ENCODE results near the gene PNMA1.
A peak's percentile ranks its signal among the peaks of the same experiment; 100 is the strongest.

Gene PNMA1, protein sequence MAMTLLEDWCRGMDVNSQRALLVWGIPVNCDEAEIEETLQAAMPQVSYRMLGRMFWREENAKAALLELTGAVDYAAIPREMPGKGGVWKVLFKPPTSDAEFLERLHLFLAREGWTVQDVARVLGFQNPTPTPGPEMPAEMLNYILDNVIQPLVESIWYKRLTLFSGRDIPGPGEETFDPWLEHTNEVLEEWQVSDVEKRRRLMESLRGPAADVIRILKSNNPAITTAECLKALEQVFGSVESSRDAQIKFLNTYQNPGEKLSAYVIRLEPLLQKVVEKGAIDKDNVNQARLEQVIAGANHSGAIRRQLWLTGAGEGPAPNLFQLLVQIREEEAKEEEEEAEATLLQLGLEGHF

DNA sequence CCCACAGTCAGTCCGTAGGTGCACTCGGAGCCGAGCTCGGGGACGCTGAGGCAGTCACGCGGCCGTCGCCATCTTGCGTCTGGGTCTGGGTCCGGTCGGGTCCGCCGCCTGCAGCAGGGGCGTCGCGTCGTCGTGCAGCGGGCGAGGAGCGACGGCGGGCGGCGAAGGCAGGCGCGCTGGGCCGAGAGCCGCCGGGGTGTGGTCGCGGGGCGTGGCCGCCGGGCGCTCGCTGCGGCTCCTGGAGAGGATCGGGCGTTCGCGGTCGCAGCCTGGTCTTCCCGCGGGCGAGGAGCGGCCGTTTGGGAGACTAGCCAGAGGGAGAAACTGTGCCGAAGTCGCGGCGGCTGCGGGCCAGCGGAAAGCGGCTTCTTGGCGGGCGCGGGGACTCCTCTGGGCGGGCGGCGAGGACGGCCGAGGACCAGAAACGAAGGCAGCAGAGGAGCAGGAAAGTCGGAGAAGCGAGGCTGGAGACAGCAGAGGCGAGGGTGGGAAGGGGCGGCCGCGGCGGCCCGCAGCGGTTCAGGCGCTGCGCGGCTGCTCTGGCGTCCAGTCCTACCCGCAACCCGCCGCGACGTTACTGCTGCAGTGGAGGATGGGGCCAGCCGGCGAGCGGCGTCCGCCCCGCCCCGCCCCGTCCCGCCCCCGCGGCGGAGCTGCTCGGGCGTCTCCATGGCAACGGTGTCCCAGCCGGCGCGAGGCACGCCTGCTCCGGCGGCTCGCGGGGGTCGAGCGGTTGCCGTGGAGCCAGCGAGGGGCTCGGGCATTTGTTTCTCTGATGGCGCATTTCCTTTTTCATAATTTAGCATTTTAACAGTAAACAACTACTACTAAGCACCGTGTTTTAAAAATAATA is at the start of gene PNMA1:
PNMA1 (minus strand) TSS at position 582 of the 853 bp plus-strand sequence. CDS start 745 bp downstream, outside the sequence.
- DNase-seq: peak; percentile 81

DNA sequence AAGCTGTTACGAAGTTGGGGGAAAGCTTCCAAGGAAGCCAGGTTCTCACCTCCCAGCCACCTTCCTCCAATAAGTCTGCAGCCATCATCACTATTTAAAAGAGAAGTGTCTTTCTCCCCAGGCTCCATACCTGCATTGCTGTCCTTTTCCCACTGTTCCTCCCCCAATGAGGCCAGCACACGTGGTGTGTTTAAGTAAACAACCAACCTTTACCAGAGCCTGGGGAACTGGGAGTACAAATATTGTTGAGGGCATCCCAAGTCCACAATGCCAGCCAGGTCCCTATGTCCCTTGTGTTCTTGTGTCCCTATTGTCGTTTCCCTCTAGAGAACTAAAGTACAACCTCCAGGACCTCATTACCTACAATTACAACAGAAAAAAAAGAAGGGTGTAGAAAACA is 49.2 kb upstream of the PNMA1 start:
- no peak for DNase-seq

DNA sequence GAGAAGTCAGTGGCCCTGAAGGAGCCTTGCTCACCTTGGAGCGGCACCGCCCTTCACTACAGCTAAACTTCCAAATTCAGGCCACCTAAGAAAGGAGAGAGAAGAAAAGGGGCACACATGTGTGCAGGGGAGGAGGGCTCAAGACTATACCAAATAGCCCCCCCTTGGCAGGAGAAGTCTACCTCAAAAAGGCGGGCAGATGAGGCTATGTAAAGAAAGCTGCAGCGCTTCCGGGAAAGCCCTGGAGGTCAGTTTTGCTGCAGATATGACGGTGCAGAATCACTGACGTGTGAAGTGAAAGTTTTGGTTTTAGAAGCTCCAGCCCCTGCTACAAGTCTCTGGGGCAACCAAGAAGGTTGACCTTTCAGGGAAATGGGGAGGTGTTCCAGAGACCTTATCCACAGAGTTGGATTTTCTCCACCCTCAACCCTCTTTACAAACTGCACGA is 48.2 kb upstream of the PNMA1 start:
- DNase-seq: no peak

DNA sequence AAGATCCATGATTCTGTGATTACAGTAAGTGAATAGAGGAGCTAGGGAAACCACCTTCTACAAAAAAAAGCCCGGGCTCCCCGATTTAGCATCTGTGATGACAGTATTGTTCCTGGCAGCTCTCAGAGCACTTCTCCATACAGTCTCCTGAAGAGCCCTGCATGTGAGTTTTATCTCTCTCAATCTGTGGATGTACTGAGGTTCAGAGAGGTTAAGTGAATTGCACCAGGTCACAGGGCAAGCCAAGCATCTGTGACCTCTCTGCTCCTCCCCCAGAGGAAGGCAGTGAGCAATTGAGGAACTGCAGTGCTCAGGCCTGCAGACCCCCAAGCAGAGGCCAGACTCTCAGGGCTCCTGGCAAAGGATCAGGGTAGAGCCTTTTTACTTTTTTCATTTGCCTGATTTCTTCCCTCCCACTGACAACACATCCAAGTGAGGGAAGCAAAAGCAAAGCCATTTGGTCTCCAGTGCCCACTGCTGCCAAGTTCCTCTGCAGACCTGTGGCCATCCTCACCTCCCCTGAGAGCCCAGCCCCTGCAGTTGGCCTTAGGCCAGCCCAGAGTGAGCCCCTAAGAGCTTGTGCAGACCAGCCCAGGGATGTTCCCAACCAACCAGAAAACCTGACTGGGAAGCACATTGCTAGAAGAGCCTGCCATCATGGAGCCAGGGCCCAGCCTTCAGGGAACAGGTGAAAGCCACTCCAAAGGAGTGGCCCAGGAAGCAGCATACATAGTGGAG is 47.6 kb upstream of the PNMA1 start:
- DNase-seq: no peak

DNA sequence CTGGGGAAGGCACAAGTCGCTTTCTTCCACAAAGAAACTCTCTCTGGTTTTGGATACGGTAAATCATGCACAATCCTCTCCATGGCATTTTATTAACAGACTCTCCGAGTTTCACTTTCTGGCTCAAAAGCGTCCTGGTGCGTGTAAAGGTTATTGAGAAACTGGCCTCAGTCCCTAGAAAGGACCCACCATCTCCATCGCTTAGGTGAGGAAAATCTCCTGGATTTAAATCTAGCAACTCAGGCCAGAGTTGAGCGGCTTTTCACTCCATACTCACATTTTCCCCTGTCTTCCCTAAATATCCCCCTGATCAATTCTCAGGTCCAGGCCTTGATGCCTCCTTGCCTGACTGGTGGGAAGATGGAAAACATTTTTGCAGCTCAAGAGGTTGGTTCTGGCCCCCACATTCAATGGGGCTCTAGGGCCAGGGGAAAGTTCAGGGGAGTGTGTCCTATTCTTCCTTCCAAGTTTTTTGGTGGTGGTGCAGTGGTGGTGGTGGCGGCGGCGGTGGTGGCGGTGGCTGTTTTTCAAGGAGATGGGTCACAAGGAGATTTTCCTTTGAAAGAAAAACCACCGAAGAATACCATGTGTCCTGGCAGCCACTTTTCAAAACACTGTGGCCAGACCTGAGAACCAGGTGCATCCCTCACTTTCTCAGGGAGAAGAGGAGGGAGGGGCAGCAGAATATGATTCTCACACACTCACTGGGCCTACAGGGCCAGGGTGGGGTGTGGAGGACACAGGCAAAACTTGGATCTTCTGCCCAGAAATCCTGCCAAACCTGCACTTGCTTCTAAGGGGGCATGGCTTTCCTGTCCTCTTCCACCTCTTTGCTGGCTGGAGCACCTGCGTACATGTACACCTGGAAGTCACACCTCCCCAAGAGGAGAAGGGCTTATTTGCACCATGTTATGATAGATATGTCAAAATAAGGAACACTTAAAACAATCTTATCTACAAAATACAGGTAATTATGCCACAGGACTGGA is 46.7 kb upstream of the PNMA1 start:
- peak; percentile 56 for DNase-seq

DNA sequence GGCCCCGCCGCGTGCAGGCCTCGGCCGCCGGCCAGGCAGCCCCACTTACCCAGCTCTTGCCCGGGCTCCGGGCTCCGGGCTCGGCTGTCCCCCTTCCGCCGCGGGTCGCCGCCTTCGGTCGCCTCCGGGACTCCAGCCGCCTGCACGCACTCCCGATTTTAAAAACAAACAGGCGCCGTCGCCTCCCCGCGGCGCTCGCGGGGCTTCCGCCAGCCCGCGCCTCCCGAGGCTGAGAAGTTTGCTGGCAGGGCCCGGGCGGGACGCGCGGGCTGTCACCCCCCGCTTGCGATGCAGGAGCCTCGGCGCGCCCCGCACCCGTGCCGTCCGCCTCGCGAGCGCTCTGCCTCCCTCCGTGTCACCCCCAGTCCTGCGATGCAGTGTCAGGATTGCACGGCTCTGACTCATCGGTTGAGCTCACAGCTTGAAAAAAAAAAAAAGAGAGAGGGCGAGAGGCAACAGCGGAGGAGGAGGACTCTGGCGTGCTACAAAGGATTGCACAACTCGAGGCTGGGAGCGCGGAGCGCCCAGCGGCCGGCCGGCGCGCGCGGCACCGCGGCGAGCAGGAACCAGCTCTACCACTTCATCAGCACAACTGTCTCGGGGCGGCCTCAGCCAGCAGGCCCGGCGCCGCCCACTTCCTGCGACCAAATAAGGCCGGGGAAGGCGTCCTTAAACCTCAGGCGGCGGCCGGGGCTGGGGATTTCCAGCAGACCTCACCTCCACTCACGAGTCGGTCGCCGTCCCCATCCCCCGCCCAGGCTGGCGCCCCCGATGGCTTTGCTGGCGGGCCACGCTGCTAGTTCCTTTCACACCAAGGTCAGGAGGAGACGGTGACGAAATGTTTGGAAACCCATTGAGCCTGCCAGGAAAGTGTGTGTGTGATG is 45.8 kb upstream of the PNMA1 start:
- DNase-seq: peak; percentile 93

DNA sequence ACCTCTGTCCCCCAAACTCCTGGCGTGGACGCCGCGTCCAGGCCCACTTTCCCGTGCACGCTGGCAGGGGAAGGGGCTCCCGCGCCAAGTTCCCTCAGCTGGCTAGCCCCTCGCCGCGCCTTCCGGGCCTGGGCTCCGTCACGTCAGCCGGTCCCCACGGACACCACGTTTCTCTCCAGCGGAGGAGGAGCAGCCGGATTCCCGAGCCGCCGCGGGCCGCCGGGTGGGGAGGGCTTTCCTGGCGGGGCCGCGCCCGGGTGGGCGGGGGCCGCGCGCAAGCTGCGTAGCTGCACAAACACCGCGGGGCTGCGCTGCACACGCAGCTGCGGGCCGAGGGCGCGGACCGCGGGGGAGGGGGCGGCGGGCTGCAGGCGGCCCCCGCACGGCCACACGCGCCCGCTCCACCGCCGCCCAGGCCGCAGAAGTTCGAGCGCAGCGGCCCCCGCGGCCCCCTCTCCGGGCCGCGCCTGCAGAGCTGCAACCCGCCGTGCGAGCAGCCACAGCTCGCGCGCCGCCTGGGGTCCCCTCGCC is 45.1 kb upstream of the PNMA1 start:
- DNase-seq: peak; percentile 62

DNA sequence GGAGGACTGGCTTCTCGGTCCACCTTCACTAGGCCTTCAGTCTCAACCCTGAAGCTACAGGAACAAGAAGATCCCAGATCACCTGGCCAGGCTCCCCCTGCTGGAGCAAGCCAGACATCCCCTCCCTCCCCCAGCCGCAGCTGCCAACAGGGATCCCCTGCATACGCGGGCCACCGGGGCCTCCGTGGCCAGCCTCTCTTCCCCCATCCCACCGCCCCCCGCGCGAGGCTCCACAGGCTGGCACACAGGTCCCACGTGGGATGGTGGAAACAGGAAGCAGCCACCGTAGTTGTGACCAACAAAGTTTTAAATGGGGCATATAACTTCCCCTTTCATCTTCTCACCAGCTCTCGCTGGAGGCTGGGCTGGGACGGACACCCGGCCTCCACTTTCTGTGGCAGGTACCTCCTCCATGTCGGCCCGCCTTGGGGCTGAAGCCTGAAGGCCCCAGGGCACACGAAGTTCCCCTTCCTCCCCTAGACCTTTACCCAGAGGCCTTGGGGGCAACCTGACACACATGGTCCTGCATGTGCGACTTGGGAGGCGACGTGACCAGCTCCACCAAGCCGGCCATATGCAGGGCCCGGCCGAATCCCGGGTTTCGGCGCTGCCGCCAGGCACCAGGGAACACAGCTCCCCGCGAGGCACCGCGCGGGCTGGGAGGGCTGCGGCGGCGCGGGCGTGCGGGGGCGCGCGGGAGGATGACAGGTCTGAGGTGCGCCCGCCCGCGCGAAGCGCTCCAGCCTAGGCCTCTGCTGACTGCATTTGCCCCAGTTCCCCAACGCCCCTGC is 44.4 kb upstream of the PNMA1 start:
- peak; percentile 73 for DNase-seq

DNA sequence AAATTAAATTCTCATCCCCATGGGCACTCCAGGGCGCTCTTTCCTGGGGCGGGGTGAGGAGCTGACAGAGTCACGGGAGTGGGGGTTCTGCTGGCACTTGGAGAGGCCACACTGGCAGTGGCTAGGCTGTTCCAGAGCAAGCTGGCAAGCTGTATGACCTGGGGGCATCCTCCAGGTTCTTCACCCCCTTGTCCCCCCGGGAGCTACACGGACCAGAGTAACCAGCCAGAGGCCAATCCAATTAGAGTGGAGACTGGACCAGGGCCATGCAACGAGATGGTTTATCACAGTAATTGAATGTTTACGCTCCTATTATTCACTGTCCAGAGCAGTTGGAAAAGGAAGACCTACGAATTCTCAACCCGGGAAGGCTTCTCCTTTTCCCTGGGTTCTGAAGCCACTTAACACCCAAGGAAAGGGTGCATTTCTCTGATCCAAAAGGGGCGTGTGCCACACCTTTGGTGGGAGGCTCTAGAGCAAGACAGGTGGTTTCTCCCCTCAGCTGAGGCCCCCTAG is 43.8 kb upstream of the PNMA1 start:
- no peak for DNase-seq

DNA sequence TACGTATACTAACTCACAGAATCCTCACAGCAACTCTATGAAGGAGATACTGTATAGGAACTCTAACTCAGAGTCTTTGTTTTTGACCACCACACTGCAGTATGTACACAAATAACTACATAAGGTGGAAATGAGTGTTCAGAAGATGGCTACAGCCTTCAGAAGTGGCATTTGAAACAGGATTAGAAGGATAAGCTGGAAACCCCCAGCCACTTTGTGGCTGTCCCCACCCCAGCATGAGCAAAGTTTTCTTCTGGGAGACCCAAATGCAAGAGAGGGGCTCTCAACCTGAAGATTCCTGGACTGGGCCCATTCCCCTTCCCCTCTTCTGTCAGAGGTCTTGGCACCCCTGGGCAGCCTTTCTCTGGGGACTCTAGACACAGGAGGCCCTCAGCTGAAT is 43.2 kb upstream of the PNMA1 start:
- DNase-seq: no peak

DNA sequence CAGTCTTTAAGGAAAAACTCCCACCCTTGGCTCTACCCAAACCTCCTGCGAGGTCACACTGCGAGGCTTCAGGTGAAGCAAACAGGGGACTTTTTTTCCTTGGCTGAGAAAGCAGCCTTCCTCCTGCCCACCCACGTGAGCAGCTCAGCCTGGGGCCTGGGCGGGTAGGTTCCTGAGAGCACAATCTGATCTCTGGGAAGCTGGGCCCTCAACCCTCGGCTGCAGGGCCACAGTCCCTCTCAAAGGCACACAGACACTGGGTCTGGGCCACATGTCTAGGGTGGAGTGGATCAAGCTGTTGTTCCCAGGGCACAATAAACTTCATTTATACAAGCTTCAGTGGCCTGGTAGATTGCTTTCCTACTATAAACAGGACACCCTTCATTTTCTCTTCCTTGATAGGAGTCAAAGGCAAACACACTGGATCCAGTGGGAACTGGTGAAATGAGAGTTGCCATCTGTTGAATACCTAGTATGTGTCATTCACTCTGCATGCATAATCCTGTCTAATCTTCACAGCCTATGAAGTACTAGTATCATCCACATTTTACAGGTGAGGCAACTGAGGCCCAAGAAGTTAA is 41.3 kb upstream of the PNMA1 start:
- no peak for DNase-seq

DNA sequence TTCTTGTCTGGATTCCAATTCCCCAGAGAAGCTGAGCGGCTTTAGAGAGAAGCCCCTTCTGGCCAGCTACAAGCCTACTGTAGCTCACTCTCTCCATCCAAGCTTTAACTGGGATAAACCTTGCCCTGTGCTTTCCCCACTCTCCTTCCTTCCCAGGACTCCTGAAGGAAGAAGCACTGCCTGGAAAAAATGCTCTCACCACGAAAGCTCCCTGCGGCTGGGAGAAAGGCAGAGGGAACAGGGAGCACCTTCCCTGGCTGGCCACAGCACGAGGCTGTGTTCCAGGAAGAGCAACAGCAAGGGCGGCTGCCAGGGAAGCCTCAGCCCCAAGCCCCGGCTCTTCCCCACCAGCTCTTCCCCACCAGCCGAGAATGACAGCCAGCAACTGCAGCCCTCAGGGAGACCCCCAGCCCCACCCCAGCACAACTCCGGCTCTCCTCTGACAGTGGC is 40.8 kb upstream of the PNMA1 start:
- DNase-seq: no peak

DNA sequence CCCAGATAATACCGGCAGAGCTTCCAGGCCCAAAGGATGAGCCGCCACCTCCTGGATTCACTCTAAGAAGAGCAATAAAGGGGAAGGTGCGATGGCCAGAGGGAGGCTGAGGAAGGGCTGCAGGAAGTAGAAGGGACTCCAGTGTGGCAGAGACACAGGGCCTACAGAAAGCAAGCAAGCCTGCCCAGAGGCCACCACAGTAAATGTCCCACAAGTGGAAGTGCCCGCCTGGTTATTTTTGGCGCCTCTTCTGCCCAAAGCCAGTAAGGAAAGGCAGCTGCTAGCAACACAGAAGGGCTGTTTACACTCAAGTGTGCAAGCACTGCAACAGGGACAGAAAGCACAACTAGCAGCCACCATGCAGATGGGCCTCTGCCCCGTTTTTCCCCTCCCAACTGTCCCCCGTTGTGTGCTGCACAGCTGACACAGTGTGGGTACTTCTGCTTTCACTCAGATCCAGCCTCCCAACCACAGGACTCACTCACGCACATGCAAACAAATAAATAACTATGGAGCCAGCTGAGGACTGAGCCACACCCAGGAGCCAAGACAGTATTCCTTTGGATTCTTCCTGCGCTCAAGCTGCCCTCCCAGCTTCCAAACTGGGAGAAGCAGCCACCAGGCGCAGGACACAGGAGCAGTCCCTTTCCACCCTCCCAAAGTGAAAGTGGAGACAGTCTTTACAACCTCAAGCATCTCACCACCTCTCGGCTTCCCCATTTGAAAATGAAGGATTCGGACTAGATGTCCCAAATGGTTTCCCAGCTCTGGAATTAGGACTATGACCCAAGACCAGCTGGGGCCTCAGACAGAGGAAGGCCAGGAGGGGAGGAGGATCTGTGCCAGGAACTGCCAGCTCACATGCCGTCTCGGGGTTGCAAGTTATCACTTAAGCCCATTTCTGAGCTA is 40.0 kb upstream of the PNMA1 start:
- peak; percentile 17 for DNase-seq

DNA sequence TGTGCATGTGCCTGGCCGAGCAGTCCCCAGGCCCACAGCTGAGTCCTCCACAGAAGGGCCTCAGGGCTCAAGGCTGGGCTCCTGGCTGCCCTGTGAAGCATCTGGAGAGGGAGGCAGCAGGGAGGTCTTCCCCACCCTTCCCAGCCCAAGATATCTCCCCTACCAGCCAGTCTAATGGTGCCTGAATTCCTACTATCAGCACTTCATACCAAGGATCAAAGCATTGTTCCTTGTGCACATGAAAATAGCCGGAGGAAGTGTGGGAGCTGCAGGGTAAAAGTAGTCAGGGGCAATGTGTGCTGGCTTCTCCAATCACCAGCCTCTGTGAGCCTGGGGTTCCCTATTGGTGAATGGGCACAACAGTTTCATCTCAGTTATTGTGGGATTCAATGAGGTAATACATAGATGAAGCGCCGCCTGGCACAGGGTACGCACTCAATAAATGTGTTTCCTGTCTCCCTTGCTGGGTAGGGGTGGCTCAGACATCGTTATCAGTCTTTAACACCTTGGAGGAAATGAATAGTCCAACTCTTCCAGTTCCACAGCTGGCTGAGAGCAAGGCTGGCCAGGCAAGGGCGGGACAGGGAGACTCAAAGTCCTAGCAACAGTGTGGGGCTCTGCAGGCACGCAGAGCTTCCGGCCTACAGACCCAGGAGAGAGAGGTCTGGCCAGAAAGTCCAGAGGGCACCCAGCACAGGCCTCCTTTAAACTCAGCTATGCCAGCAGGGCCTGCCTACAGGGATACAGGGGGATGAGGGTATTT is 39.1 kb upstream of the PNMA1 start:
- DNase-seq: no peak

DNA sequence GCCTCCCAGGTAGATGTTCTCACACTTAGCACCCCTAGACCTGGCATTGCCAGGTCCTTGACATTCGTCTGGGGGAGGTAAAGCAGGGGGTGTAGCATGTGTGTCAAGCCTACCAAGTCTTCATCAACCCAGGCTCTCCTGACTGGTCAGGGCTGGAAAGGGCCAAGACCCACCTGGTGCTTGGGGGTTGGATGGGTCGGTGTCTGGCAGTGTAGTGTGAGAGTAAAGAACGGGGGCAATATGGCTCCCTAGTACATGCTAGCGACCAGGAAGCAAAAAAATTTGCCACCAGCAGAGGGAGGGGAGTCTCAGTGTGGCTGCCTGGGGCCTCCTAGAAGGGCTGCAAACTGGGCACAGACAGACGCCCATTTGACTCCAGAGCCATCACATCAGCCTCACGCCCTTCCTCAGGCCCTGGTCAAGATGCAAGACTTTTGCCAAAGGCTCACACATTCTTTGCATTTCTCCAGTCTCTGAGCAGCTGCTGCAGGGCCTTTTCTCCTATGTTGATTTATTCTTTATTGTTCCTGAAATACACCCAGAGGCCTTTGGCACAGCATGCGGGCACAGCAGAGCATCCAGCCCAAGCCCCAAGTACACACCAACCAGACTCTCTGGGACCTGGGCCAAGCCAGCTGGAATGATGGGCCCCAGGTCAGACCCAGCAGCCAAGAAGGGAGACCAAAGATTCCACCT is 38.3 kb upstream of the PNMA1 start:
- no peak for DNase-seq

DNA sequence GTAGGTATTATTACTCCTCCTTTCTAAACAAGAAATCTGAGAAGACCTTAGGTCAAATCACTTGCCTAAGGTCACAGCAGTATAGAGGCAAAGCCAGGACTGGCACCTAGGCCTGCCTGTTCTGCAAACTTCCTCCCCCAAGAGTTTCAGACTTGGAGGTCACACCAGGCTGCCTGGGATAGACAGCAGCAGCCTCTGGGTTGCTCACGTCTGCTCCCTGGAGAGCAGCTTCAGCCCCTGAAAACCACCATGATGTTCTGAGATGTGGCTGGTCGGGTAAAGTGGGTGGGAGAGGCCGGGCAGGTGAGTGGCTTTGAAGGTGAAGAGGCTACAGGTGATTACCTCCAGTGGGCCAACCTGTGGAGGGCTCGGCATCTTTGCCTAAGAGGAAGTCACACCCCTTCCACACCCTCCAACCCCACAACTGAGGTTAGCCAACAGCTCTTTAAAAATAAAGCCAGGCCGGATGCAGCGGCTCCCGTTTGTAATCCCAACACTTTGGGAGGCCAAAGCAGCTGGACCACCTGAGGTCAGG is 37.0 kb upstream of the PNMA1 start:
- no peak for DNase-seq

All from RPMI8226 (cell line).